Measurements from ENCODE around the gene TANC2.

The TANC2 gene

GRCh38 chr17:63015824-63016223, 49.8 kb downstream of the TANC2 start:
- DNase-seq = no peak
